Vagina (tissue), 2 donors: Measurements from ENCODE around the gene DCK.
"Not testable (repeated sequence)": the region's sequence is repeated elsewhere in the genome, so short reads cannot be mapped to it uniquely, and the experiment has no call there.

Experiments used
- POLR2A ChIP-seq, 2 donors: fragments of 450-650 bp; IDR thresholded peaks; one replicate each; pipeline ENCODE4 v1.6.1; 2017; ENCODE audit warnings: antibody characterized with exemption in 2 of 2, mild to moderate bottlenecking in 2 of 2, moderate library complexity in 2 of 2
- POLR2AphosphoS5 ChIP-seq, 2 donors: sonication (generic); formaldehyde crosslinking; IDR thresholded peaks; one replicate each; pipeline ENCODE4 v1.9.0; 2017; ENCODE audit warnings: antibody characterized with exemption in 2 of 2, mild to moderate bottlenecking in 2 of 2, low read depth in 1 of 2; ENCODE audit not compliant: insufficient read depth in 1 of 2
- TF ChIP-seq, protein P1 (sequence below), 3 experiments: fragments of 450-650 bp in 2 of 3; fragments of 200-600 bp in 1 of 3; sonication (generic) in 1 of 3; IDR thresholded peaks; one replicate each; pipeline ENCODE4 v1.5.1; 2017 to 2019; ENCODE audit warnings: antibody characterized with exemption in 3 of 3, mild to moderate bottlenecking in 2 of 3, moderate library complexity in 2 of 3

DNA sequence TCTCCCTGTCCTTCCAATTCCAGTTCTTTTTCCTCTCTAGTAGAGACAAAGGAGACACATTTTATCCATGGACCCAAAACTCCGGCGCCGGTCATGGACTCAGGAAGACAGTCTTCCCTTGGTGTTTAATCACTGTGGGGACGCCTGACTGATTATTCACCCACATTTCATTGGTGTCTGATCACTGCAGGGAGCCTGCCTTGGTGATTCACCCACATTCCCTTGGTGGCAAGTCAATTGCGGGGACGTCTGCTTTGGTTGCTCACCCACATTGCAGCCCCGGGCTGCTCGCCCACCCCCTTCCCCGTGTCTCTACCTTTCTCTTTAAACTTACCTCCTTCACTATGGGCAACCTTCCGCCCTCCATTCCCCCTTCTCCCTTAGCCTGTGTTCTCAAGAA lies 38.7 kb downstream of the DCK start:
- TF ChIP-seq, protein P1, sequence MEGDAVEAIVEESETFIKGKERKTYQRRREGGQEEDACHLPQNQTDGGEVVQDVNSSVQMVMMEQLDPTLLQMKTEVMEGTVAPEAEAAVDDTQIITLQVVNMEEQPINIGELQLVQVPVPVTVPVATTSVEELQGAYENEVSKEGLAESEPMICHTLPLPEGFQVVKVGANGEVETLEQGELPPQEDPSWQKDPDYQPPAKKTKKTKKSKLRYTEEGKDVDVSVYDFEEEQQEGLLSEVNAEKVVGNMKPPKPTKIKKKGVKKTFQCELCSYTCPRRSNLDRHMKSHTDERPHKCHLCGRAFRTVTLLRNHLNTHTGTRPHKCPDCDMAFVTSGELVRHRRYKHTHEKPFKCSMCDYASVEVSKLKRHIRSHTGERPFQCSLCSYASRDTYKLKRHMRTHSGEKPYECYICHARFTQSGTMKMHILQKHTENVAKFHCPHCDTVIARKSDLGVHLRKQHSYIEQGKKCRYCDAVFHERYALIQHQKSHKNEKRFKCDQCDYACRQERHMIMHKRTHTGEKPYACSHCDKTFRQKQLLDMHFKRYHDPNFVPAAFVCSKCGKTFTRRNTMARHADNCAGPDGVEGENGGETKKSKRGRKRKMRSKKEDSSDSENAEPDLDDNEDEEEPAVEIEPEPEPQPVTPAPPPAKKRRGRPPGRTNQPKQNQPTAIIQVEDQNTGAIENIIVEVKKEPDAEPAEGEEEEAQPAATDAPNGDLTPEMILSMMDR (IDR thresholded peaks at IDR 0.05) = not testable (repeated sequence)
- TF ChIP-seq POLR2AphosphoS5 (IDR thresholded peaks at IDR 0.05; ENCODE audit: insufficient read depth in 1 of 2, low read depth in 1 of 2); POLR2A (IDR thresholded peaks at IDR 0.05): not testable (repeated sequence)
